T-helper 9 cell (primary cell): Measurements from ENCODE around the gene LCN12.

Source experiments
- DNase-seq: peaks from one replicate; pipeline ENCODE4 v3.0.0-alpha.2; 2020
- total RNA-seq, 2 donors: gene quantifications; one replicate each; lab custom pipeline; 2026; lab: John Stamatoyannopoulos, UW

Gene LCN12, protein sequence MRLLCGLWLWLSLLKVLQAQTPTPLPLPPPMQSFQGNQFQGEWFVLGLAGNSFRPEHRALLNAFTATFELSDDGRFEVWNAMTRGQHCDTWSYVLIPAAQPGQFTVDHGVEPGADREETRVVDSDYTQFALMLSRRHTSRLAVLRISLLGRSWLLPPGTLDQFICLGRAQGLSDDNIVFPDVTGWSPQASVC
- 0.24 to 0.56 reads per million in 2 donors for total RNA-seq

DNA sequence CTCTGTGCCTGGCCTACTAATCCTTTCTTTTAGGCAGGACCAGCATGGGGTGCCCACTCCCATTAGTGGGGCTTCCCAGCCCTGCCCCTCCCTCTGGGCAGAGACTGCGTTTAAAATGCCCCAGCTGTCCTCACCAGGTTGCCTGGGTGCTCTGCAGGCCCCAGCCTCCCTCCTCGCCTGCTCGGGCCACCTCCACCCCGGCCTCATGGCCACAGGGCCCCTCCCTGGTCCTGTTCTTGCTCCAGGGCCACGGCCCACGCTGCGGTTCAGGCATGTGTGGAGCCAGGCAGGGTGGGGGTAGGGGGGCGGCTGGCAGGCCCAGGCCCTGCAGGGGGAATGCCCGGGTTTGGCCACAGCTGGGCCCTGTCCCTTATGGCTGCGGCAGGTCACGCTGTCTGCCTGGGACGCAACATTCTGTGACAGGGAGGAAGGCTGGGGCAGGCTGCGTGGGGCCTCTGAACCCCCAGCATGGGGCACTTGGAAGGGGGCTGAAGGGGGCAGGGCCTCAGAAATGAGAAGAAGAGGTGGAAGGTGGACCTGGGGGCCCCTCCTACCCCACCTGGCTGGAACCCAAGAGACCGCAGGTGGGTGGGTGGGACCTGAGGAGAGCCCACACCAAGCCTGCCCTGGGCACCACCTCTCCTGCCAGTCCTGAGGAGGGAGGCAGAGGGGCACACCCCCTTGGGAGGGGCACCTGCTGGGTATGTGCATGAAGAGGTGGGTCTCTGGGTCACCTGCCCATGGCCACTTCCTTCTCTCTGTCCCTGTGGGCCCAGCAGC, at the start of gene LCN12:
Gene LCN12, plus strand, starts transcription at position 733 of the 780 bp plus-strand sequence. CDS start 55 bp downstream, outside the sequence.
- no peak for DNase-seq

DNA sequence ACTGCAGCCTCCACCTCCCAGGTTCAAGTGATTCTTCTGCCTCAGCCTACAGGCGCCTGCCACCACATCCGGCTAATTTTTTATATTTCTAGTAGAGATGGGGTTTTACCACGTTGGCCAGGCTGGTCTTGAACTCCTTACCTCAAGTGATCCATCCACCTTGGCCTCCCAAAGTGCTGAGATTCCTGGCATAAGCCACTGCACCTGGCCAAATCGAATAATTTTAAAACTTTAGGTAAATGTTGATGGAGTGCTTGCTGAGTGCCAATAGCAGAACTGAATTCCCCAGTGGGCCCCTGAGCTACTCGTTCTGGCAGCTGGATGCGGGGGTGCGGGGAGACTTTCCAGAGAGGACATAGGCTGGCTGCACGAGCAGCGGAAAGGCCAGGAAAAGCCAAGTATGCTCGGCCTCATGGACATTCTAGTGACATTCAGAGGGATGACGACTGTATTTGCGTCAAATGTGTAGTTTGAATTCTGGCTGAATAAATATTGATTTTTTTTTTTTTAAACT, 49.0 kb upstream of the LCN12 start:
- DNase-seq: no peak

- DNase-seq: no peak
Measured at GRCh38 chr9:136906266-136906665, 45.8 kb upstream of the LCN12 start.

DNA sequence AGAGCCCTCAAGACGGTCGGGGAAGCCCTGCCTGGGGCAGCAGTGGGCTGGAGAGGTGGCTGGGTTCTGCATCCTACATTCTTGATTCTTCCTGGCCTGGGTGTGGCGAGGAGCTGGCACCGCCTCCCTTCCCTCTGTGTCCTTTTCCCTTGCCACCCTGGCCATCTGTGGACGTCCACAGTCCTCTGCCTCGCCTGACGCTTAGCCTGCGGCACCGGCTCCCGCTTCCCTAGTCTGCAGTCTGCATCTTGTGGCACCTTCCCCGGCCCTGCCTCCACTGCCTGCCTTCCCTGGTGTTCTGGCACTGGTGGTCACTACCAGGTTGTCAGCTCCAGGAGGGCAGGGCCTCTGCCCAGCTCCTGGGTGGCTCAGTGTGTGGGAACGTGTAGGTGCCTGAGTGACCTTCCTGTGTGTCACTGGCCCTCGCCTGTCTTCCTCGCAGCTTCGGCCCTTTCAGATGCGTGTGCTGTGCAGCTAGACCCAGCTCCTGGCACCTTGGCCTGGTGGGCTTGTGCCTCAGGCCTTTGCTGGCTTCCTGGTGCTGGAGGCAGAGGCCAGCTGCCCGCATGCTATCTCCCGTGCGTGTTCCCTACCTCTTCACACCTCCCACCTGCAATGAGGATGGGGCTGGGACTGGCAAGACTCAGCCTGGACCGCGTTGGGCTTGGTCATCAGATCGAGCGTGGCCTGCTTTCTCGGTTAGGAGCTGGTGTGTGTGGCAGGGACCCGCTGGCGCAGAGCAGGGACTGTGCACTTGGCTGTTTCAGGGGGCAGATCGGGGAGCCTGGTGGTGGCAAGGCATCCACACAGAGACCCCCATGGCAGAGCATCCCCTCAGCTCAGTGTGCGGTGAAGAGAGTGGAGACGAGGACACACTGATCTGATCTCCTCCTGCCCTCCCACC, 44.8 kb upstream of the LCN12 start:
- DNase-seq: no peak

- no peak for DNase-seq
Measured at GRCh38 chr9:136910197-136910900, 41.7 kb upstream of the LCN12 start.

DNA sequence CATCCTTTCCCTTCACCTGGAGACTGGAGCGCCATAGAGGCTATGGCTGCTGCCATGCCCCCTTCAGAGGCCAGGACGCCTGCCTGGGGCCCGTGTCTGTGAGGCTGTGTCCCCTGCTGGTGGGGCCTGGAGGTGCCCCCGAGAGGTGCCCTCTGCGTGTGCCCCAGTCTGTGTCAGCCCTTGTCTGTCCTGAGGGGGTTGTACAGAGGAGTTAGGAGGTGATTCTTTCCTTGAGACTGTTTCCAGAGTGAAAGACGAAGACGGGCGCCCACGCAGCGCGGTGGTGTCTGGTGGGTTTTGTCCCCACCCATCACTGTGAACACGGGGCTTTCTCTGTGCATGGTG, 41.2 kb upstream of the LCN12 start:
- DNase-seq: no peak

DNA sequence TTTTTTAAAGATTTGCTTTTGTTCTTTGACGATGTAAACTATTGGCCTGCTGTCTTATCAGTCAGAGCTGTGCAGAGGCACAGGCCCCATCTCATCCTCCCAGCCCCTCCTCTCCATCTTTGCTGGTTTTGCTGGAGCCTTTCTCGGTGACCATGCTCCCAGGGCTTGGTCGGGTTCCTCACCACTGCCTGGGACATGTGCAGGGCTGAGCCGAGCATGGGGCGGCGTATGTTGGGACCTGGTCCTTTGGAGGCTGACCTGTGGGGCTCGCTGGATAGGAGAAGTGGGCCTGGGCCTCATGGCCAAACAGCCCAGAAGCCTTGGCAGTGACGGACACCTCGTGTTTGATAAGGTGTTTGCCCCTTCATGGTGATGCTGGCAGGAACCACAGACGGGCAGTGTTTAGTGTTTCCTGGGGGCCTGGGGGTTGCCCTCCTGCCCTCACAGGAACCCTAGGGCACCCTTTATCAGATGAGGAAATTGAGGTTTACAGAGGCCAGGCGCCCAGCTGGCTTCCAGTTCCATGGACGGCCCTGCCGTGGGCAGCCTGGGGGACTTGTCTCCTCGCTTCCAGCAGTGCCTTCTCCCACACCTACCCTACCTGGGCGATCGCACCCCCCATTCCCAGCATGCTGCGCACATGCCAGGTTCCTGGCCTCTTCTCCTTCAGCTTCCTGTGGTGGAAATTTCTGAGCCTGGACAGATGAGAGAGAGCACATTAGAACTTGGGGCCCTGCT, 38.2 kb upstream of the LCN12 start:
- DNase-seq: no peak

GRCh38 chr9:136915632-136916329, 36.3 kb upstream of the LCN12 start:
- DNase-seq: no peak

- DNase-seq: no peak
Measured at GRCh38 chr9:136916330-136917184, 35.5 kb upstream of the LCN12 start.

GRCh38 chr9:136917902-136918301, 34.2 kb upstream of the LCN12 start:
- DNase-seq: no peak

GRCh38 chr9:136920069-136920468, 32.0 kb upstream of the LCN12 start:
- DNase-seq: no peak

DNA sequence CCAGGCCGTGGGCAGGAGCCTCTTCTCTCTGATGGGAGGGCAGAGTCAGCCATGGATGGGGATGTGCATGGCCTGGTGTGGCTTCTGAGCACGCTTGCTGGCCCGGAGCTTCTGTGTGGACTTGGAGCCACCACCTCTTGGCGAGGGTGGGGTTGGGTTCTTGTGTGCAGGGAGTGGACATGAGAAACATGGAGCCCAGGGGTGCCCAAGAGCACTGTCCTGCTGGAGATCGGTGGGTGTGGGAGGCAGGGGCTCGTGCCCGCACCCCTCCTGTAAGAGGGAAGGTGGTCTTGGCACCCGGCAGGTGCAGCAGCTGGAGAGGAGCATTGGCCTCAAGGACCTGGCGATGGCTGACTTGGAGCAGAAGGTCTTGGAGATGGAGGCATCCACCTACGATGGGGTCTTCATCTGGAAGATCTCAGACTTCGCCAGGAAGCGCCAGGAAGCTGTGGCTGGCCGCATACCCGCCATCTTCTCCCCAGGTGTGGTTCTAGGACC, 31.3 kb upstream of the LCN12 start:
- DNase-seq: no peak

DNA sequence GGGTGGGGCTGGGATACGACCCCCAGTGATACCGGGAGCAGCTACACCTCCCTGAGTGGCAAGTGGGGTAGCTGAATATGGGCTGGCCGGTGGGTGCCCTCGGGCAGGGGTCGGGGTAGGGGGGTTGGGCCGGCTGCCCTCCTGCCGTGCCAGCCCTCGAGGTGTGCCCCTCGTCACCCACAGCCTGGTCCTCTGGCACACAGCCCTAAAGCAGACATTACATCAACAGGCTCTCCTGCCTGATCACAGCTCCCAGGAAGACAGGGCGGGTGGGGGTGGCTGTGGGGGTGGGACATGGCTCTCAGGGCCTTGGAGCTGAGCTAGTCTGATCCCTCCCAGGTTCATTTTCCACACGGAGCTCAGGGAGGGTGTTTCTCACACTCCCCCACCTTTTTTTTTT, 30.8 kb upstream of the LCN12 start:
- DNase-seq: no peak

GRCh38 chr9:136921718-136922117, 30.4 kb upstream of the LCN12 start:
- DNase-seq: no peak

DNA sequence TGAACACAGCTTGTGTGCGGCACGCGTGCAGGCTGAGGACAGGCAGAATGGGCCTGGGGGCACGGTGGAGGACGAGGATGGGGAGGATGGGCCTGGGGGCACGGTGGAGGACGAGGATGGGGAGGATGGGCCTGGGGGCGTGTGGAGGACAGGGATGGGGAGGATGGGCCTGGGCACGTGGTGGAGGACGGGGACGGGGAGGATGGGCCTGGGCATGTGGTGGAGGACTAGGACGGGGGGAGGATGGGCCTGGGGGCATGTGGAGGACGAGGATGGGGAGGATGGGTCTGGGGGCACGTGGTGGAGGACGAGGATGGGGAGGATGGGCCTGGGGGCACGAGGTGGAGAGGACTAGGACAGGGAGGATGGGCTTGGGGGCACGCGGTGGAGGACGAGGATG, 29.5 kb upstream of the LCN12 start:
- DNase-seq: no peak

DNA sequence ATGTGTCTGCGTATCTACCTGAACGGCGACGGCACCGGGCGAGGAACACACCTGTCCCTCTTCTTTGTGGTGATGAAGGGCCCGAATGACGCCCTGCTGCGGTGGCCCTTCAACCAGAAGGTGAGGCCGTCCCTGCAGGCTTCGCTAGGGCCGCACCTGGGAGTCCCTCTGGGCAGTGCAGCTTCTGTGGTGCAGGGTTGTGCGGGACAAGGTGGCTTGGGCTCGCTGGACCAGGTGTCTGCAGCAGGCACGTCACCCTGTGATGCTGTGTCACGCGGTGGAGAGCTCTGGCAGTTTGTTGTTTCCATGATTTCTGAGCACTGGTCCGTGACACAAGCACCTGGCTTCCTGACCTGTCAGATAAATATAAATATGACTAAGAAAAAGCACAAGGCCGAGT, 28.2 kb upstream of the LCN12 start:
- no peak for DNase-seq

DNA sequence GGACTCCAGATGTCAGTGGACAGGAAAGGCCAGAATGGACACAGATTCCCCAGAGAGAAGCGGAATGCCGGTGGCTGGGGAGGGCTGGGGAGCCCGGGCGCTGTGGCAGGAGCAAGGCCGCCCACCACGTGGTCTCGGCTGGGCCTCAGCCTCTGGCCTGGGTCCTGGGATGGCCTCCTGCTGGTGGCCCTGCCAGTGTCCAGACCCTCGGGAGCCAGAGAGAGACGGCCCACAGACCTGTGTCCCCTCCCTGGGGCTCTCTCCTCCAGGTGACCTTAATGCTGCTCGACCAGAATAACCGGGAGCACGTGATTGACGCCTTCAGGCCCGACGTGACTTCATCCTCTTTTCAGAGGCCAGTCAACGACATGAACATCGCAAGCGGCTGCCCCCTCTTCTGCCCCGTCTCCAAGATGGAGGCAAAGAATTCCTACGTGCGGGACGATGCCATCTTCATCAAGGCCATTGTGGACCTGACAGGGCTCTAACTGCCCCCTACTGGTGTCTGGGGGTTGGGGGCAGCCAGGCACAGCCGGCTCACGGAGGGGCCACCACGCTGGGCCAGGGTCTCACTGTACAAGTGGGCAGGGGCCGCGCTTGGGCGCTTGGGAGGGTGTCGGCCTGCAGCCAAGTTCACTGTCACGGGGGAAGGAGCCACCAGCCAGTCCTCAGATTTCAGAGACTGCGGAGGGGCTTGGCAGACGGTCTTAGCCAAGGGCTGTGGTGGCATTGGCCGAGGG, 26.5 kb upstream of the LCN12 start:
- no peak for DNase-seq

GRCh38 chr9:136926154-136926704, 25.8 kb upstream of the LCN12 start:
- no peak for DNase-seq

DNA sequence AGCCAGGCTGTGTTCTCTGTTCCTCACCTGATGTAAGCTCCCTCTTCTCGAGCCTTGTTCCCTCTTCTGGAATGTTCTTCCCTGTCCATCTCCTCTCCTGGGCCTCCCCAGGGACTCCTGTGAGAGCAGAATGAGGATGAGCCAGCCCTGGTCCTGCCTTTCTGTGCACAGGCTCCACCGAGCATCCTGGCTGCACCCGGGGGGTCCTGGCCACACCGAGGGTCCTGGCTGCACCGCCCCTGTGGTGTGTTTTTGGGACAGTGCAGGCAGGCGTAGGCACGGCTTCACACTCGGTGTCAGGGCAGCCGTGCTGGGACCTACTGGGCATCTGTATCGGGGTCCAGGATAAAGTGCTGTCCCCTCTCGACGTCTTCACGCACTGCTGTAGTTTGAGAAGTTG, 25.3 kb upstream of the LCN12 start:
- DNase-seq: no peak
